Neutrophil (primary cell): ENCODE results near the gene TMPRSS2.
"Not testable (repeated sequence)": the region's sequence is repeated elsewhere in the genome, so short reads cannot be mapped to it uniquely, and the experiment has no call there.

Experiments
- H3K27ac ChIP-seq: fragments of 200-600 bp; sonication (generic); 2 replicates; pipeline ENCODE4 v1.5.1; 2016; ENCODE audit warnings: mild to moderate bottlenecking, moderate library complexity
- H3K27me3 ChIP-seq: fragments of 200-600 bp; sonication (generic); 2 replicates; pipeline ENCODE4 v1.6.0; 2016; ENCODE audit warnings: mild to moderate bottlenecking
- H3K36me3 ChIP-seq: fragments of 200-600 bp; sonication (generic); 2 replicates; pipeline ENCODE4 v1.5.1; 2017
- H3K4me1 ChIP-seq, 2 experiments: fragments of 200-600 bp in 1 of 2; sonication (generic) in 1 of 2; 1 replicate in 1 of 2; 2 replicates in 1 of 2; pipeline versions ENCODE4 v1.5.1 to v1.6.1; 2013 to 2016; ENCODE audit warnings: low read depth in 1 of 2, low read length in 1 of 2, mild to moderate bottlenecking in 1 of 2, moderate library complexity in 1 of 2; ENCODE audit not compliant: control insufficient read depth in 1 of 2, insufficient read depth in 1 of 2
- H3K4me3 ChIP-seq, 2 experiments: fragments of 200-600 bp in 1 of 2; sonication (generic) in 1 of 2; 1 replicate in 1 of 2; 2 replicates in 1 of 2; pipeline ENCODE4 v1.5.1; 2013 to 2016; ENCODE audit warnings: low read depth in 1 of 2, low read length in 1 of 2, mild to moderate bottlenecking in 1 of 2, moderate library complexity in 1 of 2
- H3K9me3 ChIP-seq: fragments of 200-600 bp; sonication (generic); 2 replicates; pipeline ENCODE4 v1.5.1; 2016
- TF ChIP-seq, protein P1 (sequence below): fragments of 200-600 bp; sonication (generic); IDR thresholded peaks from 2 replicates; pipeline ENCODE4 v1.5.1; 2016; ENCODE audit warnings: antibody characterized with exemption

TMPRSS2 gene

DNA sequence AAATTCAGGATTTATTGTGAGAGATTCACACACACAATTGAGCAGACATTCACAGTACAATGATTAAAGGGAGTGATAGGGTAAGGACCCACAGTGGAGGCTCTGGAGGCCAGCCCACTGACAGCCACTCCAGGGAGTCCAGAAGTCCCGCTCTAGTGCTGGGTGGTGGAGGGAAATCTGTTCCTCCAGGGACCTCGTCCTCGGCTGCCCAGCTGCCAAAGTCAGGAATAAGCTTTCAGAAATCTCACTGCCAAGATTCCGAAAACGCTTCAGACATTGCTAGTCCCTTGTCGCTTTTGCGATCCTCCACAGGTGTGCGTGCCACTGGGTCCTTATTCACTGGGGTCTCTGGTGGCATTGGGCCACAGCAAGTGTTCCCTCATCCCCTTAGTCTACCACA, 79.6 kb downstream of the TMPRSS2 start:
- Histone ChIP-seq H3K36me3 (peaks cover 21% of the 10 kb centered on the region), H3K4me1 (peaks cover 21 to 24% of the 10 kb centered on the region in 2 experiments)
- TF ChIP-seq, protein P1, sequence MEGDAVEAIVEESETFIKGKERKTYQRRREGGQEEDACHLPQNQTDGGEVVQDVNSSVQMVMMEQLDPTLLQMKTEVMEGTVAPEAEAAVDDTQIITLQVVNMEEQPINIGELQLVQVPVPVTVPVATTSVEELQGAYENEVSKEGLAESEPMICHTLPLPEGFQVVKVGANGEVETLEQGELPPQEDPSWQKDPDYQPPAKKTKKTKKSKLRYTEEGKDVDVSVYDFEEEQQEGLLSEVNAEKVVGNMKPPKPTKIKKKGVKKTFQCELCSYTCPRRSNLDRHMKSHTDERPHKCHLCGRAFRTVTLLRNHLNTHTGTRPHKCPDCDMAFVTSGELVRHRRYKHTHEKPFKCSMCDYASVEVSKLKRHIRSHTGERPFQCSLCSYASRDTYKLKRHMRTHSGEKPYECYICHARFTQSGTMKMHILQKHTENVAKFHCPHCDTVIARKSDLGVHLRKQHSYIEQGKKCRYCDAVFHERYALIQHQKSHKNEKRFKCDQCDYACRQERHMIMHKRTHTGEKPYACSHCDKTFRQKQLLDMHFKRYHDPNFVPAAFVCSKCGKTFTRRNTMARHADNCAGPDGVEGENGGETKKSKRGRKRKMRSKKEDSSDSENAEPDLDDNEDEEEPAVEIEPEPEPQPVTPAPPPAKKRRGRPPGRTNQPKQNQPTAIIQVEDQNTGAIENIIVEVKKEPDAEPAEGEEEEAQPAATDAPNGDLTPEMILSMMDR = no peak

DNA sequence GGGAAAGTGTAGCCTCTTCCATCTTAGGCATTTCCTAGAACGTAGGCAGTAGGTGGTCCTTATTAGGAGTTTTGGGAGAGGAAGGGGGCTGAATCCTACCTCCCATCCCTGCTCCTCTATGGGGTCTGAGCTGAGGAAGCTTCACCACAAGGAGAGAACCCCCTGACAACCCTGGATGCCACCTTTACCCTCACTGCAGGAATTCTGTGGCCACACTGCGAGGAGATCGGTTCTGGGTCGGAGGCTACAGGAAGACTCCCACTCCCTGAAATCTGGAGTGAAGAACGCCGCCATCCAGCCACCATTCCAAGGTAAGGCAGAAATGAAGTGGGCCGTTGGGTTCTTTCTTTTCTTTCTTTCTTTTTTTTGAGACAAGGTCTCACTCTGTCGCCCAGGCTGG, 80.4 kb downstream of the TMPRSS2 start:
- Histone ChIP-seq H3K36me3 (peaks cover 14% of the 10 kb centered on the region), H3K9me3 (no peaks in the 10 kb centered on the region), H3K4me3 (peak overlapping the region in 1 of 2 experiments; percentile 82), H3K4me1 (peaks cover 26 to 27% of the 10 kb centered on the region in 2 experiments), H3K27ac (no peak overlapping the region), H3K27me3 (peaks cover 27% of the 10 kb centered on the region)
- TF ChIP-seq, protein P1 = no peak

More for the DNA sequence above, 79.6 kb downstream of the TMPRSS2 start:
- Histone ChIP-seq H3K9me3 (no peaks in the 10 kb centered on the region), H3K27ac (no peak overlapping the region), H3K4me3 (no peak overlapping the region), H3K27me3 (peaks cover 27% of the 10 kb centered on the region)

DNA sequence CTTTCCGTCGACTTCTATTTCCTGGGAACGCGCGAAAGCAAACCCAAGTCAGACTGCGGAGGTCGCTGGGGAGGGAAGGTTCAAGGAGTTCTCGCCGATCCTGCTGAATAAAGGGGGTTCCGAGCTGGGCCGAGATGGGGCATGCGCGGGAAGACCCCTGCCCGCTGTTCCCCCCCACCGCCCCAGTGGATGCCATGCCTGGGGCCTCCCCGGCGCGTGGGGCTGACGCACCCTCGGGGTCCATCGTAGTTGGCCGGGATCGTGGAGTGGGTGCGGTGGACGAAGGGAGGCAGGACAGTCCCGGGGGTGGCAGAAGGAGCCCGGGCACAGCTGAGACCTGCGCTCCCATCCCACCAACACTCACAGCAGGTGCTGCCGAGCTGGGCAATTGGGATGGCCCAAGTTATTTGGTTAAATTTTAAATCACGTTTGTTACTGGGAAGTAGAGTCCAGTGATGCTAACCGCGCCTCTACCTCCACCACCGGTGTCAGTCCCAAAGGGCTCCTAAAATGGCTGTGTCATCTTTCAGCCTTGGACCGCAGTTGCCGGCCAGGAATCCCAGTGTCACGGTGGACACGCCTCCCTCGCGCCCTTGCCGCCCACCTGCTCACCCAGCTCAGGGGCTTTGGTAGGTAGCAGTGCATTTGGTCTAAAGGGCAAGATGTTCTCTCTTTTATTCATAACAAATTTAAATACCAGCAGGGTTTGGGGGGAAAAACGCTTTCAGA, 81.1 kb downstream of the TMPRSS2 start:
- Histone ChIP-seq H3K27ac (no peak overlapping the region), H3K27me3 (peaks cover 27% of the 10 kb centered on the region), H3K36me3 (peaks cover 7% of the 10 kb centered on the region), H3K4me1 (peaks cover 26 to 27% of the 10 kb centered on the region in 2 experiments), H3K9me3 (no peaks in the 10 kb centered on the region), H3K4me3 (peak overlapping the region; percentile 80 to 82)
- TF ChIP-seq, protein P1 = no peak

DNA sequence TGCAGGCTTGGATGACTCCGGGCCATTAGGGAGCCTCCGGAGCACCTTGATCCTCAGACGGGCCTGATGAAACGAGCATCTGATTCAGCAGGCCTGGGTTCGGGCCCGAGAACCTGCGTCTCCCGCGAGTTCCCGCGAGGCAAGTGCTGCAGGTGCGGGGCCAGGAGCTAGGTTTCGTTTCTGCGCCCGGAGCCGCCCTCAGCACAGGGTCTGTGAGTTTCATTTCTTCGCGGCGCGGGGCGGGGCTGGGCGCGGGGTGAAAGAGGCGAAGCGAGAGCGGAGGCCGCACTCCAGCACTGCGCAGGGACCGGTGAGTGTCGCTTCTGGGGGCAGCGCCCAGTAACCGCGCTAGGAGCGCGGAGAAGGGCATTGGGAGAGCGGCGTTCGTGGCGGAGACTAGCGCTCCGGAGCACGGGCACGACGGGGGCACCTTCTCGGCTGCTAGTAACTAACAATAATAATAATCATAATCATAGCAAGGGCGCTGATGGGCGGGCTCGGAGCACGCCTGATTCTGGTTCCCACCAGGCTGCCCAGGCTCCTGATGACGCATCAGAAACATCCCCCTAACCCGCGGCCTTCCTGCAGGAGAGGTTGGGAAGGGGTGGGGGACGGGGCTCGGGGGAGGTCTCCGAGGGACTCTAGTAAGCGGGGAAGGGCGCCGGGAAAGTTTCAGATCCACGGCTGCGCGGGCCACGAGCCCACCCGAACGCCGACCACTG, 81.8 kb downstream of the TMPRSS2 start, which contains the start of gene MX1:
MX1 (plus strand) TSS at position 286 of the 722 bp plus-strand sequence. CDS start 5,832 bp downstream, outside the sequence.
- TF ChIP-seq, protein P1 = peak; percentile 16
- Histone ChIP-seq H3K4me1 (peaks cover 26 to 27% of the 10 kb centered on the region in 2 experiments), H3K36me3 (peaks cover 5% of the 10 kb centered on the region), H3K9me3 (no peaks in the 10 kb centered on the region), H3K27me3 (peaks cover 27% of the 10 kb centered on the region), H3K4me3 (peak within 1 kb of the TSS; percentile 80 to 82), H3K27ac (peak within 1 kb of the TSS; percentile 62)

DNA sequence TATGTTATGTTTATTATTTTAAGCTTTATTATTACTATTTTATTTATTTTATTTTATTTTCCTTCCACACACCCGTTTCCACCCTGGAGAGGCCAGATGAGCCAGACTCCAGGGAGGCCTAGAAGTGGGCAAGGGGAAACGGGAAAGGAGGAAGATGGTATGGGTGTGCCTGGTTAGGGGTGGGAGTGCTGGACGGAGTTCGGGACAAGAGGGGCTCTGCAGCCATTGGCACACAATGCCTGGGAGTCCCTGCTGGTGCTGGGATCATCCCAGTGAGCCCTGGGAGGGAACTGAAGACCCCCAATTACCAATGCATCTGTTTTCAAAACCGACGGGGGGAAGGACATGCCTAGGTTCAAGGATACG, 82.4 kb downstream of the TMPRSS2 start:
- H3K27ac ChIP-seq = peak overlapping the region; percentile 62
- H3K4me3 ChIP-seq = peak overlapping the region; percentile 80 to 82
- H3K9me3 ChIP-seq = no peaks in the 10 kb centered on the region
- H3K4me1 ChIP-seq = peaks cover 28 to 33% of the 10 kb centered on the region in 2 experiments
- TF ChIP-seq, protein P1 = no peak
- peaks cover 5% of the 10 kb centered on the region for H3K36me3 ChIP-seq
- H3K27me3 ChIP-seq = peaks cover 27% of the 10 kb centered on the region

DNA sequence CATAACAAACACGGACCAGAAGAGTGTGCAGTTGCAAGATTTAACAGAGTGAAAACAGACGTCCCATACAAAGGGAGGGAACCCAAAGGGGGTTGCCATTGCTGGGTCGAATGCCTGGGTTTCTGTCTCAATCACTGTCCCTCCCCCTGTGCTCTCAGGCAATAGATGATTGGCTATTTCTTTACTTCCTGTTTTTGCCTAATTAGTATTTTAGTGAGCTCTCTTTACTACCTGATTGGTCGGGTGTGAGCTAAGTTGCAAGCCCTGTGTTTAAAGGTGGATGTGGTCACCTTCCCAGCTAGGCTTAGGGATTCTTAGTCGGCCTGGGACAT, 84.7 kb downstream of the TMPRSS2 start:
- not testable (repeated sequence) for H3K4me3 ChIP-seq, H3K36me3 ChIP-seq, H3K9me3 ChIP-seq
- Histone ChIP-seq H3K4me1 (peaks cover 47 to 50% of the 10 kb centered on the region in 2 experiments), H3K27ac (peak overlapping the region; percentile 33), H3K27me3 (peaks cover 24% of the 10 kb centered on the region)
